GM10847 (cell line): Measurements from ENCODE around the gene CLASP2.

Source experiments
- POLR2A ChIP-seq: IDR thresholded peaks from 2 replicates; pipeline ENCODE4 v1.6.1; 2011; ENCODE audit not compliant: insufficient read length; ENCODE audit errors: extremely low read depth

CLASP2 gene

DNA sequence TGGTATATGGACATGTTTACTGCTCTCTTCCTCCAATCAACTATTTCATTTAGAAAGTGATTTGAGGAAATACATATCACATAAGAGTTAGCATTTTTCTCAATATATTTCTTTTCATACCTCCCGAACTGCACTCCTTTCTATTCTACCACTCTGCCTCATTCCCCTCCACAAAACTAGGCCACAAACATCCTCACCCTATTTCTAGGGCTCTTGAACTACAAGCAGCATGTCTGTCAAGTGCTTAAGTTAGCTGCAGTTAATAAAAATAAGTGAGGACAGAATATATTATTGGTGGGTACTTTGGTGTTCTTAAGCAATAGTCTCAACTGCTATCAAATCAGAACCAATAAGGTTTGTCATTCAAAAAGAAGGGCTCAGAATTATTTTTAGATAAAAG lies 125.1 kb downstream of the CLASP2 start:
- TF ChIP-seq POLR2A = no peak

DNA sequence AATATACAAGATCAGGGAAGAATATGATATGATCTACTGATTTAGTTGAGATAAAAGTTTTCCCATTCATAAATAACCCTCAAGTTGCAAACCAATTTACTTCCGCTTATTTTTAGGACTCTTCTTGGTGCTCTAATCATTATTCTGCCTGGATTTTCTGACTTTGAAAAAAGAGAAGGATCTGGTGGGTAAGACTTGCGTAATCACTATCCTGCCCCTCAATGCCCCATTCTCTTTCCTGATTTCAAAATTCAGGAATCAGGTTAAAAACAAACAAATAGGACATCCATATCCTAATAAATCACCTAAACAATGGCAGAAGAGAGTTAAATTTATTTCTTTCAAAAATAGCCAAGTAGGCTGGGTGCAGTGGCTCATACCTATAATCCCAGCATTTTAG lies 127.5 kb downstream of the CLASP2 start:
- TF ChIP-seq POLR2A = no peak

DNA sequence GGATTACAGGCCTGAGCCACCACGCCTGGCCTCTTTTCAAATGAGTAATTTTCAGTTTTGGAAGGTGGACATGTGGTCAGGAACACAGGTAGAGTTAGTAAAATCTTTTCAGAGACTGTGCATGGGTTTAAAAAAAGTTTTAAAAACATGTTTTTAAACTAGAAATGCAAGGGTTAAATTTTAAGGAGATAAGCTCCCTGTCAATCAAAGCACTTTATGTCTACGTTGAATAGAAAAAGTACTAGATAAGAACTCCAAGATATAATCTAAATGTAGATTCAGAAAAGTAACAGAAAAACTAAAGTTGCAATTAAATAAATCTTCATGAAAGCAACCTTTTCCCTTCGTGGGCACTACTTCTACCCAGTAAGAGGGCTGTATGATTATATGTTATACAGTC lies 131.7 kb downstream of the CLASP2 start:
- TF ChIP-seq POLR2A = no peak

DNA sequence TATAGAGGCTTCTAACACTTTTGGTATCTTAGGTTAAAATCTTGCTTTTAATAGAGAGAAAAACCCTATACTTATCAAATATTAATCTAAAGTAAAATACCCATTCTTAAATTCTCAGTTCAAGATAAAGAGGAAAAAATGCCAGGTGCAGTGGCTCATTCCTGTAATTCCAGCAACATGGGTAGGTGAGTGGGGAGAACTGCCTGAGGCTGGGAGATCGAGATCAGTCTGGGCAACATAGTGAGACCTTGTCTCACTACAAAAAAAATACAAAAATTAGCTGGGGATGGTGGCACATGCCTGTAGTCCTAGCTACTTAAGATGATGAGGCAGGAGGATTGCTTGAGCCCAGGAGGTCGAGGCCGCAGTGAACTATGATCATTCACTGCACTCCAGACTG lies 135.8 kb downstream of the CLASP2 start:
- TF ChIP-seq POLR2A = no peak

DNA sequence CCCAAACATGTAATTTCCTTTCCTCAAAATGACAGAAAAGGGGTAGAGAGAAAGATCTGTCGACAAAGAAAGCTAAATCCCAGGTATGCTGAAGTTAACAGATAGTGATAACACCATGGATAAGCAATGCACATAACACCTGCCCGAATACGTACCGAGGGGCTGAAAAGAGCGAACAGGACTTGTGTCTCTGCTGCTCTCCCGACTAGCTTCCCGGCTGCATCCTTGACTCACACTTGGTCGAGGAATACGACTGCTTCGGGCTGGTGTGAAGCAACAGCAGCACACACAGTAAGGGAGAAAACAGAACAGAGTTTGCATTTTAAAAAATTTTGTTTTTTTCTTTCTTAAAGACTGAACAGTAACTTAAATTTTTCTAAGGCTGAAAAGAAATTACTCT lies 136.4 kb downstream of the CLASP2 start:
- no peak for TF ChIP-seq POLR2A

DNA sequence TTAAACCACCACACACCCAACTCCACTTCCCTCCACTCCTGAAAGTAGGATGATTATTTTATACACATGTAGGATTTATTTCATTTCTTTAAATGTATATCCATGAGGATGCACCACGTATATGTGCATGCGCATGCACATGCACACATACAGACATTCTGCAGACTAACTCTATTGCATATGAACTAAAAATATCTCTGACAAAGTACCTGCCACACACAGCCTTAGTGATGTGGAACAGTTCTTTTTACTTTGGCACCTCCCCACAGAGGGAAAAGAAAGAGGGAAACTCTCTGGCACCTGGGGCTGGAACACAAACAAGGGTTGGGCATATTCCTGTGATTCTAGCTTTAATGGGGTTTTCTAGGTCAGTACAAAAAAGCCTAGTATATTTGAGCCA lies 138.2 kb downstream of the CLASP2 start:
- TF ChIP-seq POLR2A = no peak

DNA sequence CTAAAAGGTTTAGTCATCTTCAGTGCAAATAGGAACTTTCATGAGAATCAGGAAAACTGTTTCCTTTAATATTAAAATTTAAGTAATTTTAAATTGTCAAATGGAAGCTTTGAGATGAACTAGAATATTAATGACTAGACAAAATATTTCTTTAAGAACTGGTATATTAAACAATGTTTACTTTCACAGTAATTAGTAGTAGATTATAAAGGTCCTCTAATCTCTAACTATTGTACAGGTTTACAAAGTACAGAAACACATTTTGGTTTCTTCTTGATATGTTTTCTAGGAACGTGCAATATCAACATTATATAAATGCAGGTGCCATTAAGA lies 138.9 kb downstream of the CLASP2 start:
- no peak for TF ChIP-seq POLR2A

DNA sequence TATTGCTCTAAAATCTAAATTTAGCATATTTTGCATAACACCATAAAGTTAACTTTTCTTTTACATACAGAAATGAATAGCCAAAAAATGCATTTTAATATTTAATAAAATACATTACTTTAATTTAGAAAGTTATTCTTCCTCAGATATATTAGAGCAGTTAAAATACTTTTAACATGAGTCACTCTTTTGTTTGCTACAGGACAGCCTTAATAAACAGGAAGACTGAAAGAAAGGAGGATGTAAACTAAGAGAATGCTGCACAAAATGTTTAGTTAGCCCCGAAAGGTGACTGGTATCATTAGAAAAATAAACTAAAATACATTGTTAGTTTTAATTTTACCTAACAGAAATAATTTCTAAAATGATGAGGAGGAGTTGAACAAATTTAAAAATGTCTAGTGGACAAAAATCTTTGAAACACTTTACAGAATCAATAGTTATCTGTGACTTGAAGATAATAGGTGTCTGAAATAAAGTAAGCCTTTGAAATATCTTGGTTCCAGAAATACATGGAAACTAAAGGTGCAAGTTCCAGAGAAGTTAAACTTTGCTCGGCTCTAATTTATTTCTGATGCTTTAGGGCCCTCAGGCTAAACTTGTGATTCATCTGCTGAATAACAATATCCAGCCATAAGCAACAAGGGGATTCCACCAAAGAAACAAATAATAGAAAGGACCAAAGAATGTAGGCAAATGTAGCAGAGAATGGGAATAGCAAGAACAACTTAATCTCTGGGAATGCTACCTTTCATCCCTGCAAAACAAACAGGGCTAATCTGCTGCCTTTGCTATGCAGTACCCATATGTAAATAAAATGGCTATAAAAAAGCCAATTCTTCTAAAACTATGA lies 139.5 kb downstream of the CLASP2 start:
- TF ChIP-seq POLR2A = no peak

DNA sequence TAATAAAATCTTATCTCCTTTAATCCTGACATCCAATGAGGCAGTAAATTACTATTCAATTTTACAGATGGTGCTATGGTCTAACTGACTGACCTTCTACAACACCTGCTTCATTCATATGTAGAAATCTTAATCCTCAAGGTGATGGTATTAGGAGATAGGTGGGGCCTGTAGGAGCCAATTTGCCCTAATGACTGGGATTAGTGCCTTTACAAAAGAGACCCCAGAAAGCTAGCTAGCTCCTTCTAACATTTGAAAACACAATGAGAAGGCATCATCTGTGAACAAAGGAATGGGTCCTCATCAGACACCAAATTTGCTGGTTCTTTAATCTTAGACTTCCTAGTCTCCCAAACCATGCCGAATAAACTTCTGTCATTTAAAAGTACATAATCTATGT lies 140.5 kb downstream of the CLASP2 start:
- TF ChIP-seq POLR2A = no peak

DNA sequence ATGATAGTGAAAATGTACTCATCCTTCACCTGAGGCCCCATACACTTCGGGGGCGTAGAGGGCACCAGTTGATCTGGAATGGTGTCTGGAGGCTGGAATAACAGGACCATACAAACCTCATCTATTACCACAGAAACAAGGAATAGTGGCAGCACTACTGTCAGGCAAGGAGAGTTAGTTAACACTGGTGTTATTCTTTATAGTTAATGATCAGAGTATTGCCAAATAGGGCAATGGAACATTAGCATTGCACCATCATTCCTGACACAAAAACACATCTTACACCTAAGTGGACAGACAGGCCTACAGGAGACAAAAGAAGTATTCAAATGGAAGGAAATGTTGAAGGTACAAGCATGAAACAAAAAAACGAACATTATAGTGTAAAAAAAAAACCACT lies 140.9 kb downstream of the CLASP2 start:
- TF ChIP-seq POLR2A = no peak

DNA sequence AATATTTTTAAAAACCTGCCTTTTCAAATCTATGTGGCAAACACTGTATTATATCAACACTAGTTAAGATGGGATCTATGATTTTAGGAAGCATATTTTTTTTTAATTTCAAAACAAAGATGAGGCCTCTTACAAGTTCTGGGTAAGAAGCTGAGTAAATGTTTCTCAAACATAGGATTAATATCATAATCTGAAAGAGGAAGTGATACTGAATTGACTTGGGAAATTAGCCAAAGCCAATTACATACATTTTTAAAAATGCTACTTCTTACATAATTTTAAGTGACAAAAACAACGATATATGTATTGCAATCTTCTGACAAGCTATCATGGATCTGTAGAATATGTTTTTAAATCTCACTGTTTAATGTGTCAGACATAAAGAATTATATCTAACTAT lies 142.7 kb downstream of the CLASP2 start:
- TF ChIP-seq POLR2A = no peak

DNA sequence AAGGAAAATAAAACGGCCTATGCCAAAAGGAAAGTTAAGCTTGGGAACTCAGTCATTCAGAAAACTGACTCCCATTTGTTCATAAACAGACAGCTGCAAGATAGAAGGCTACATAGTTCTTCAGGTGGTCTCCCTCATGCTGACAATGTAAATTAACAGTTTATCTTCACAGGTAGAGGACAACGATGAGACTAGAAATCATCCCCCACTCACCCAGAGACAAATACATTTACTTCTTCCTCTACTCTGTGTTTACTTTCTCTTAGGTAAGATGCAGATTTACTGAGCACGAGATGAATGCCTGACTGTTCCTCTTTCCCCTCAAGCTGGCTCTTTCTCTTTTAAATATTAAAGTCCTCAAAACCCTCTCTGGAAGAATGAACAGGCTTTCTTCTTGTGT lies 160.2 kb downstream of the CLASP2 start:
- no peak for TF ChIP-seq POLR2A

DNA sequence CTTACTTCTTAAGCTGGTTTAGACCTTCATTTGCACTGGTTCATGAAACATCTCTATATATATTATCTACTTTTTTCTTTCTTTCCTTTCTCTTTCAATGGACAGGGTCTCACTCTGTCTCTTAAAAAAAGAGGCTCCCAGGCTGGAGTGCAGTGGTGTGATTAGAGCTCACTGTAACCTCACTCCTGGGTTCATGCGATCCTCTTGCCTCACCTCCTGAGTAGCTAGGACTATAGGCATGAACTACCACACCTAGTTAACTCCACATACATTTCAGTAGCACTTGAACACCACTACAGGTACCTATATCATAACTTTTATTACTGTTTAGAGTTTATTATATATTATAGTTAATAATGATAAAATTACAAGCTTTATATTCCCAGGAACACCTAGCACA lies 160.8 kb downstream of the CLASP2 start:
- TF ChIP-seq POLR2A = no peak

DNA sequence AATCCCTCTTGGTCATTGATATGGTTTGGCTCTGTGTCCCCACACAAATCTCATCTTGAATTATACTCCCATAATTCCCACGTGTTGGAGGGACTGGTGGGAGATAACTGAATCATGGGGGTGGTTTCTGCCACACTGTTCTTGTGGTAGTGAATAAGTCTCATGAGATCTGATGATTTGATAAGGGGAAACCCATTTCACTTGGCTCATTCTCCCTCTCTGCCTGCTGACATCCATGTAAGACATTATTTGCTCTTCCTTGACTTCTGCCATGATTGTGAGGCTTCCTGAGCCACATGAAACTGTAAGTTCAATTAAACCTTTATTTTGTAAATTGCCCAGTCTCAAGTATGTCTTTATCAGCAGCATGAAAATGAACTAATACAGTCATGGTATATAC lies 171.0 kb downstream of the CLASP2 start:
- no peak for TF ChIP-seq POLR2A

DNA sequence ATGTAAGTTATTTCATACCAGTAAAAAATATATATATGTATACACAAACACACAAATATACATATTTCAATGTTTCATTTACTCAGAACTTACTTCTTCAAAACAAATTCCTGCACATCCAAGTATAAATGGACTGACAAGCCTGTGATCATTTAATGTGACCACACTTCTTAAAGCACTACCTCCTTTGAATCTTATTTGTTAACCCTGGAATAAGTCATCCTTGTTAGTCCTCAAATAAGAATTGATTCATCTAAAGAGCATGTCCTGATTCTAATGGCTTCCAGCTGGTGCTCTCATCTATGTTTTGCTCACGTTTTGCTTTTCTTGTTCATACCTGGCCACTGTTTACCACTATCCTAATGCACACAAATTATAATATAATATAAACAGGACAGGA lies 173.9 kb downstream of the CLASP2 start:
- TF ChIP-seq POLR2A = no peak

DNA sequence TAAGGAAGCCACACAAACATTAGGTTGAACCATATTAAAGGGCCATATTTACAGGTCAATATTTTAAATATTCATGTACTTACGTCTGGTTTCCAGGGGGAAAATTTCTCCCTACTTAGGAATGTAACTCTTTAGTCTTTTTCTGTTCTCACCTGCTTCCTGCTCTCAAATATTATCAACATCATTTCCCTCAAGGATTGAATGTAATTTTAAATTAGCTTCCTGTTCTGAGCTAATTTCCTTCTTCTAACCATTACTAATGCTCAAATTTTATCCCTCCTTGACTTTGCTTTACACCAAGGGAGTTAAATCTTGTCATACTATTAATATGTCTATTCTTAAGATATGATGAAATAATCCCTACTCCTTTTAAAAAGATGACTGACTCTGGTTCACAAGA lies 174.5 kb downstream of the CLASP2 start:
- TF ChIP-seq POLR2A = no peak

DNA sequence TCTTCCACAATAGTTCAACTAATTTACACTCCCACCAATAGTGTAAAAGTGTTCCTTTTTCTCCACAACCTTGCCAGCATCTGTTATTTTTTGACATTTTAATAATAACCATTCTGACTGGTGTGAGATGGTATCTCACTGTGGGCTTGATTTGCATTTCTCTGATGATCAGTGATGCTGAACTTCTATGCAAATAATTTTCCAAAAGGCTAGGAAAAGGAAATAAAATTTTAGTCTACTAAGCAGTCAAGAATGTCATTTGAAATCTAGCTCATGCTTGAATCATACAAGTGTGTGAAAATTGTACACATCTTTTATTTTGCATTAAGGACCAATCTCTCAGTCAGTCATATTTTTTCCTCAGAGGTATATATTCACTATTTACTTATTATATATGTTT lies 176.1 kb downstream of the CLASP2 start:
- TF ChIP-seq POLR2A = no peak

DNA sequence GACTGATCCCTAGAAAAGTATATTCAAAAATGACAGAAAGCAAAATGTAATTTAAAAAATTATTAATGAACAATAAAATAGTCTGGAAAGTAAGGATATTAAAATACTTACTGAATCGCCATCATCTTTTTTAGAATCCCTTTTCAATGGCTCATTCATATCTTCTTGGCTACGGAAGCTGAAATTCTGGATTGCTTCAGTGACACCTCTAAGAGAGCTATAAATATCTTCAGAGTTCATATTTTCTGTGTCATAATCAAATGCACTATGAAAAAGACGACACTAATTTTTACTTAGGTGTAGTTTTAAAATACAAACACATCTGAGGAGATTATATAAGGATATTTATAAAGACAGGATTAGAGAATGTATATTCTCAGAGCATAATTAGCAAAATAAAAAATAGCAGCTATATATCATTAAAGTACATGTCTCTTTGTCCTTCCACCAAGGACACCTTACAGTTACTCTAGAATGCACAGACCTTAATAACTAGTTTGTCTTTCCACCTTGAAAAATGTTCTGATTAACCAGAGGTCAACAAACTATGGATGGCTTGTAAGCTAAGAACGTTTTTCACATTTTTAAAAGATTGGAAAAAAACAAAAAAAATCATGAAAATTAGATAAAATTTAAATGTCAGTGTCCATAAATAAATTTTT lies 179.2 kb downstream of the CLASP2 start:
- no peak for TF ChIP-seq POLR2A

DNA sequence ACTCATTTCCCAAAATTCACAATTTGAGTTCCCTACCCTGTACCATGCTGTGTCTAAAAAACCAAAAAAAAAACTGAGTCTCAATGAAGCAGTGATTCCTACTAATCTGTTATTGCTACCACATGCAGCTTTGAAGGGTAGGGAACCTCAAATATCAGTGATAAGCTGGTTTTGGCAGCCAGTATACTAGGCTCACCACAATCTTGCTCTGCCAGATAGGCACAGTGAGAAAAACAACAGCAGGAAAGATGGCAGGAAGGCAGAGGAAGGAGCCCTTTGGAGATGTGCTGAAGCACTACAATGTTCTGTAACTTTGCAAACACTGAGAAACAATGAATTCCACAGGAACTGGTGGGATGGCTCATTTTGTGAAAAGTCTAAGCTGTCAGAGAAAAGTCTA lies 180.9 kb downstream of the CLASP2 start:
- no peak for TF ChIP-seq POLR2A
